ENCODE measurements around the gene KRT80. TPM values are rescaled to one million over a fixed set of nuclear protein-coding genes. Genes with fewer than 3 reads are reported as not detected.

Gene KRT80
- total RNA-seq, 2 donors from 2014 or later: 0.66 to 4.9 TPM

DNA sequence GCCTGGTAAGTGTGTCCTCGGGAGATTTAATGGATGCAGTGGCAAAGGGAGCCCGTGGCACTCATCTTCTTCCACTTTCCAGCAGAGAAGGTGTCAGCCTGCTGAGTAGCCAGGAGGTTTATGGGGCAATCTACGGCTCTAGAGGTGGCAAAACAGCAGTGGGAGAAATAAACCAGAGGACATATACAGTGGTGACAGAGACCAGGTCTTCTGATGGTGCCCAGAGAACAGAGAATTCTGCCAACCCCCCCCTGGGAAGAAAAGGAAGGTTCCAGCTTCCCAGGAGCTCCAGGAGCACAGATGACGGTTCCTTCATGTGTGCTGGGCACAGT lies 69.3 kb downstream of the KRT80 start:
- H3K4me1 ChIP-seq: no peaks in the 10 kb centered on the region
- no peaks in the 10 kb centered on the region for H3K36me3 ChIP-seq
- H3K27ac ChIP-seq: no peak overlapping the region
- H3K9ac ChIP-seq (ENCODE audit: low read depth in 2 of 2, low read length in 2 of 2): no peak overlapping the region
- intact Hi-C loops (cut with DNase I): loop anchor here (5.0 kb wide), 1 partner anchor 95 kb away; no protein-coding TSS in a partner anchor
- H3K27me3 ChIP-seq: no peaks in the 10 kb centered on the region
- TF ChIP-seq, protein P1, sequence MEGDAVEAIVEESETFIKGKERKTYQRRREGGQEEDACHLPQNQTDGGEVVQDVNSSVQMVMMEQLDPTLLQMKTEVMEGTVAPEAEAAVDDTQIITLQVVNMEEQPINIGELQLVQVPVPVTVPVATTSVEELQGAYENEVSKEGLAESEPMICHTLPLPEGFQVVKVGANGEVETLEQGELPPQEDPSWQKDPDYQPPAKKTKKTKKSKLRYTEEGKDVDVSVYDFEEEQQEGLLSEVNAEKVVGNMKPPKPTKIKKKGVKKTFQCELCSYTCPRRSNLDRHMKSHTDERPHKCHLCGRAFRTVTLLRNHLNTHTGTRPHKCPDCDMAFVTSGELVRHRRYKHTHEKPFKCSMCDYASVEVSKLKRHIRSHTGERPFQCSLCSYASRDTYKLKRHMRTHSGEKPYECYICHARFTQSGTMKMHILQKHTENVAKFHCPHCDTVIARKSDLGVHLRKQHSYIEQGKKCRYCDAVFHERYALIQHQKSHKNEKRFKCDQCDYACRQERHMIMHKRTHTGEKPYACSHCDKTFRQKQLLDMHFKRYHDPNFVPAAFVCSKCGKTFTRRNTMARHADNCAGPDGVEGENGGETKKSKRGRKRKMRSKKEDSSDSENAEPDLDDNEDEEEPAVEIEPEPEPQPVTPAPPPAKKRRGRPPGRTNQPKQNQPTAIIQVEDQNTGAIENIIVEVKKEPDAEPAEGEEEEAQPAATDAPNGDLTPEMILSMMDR (IDR thresholded peaks at IDR 0.05): no peak
- DNase-seq: no peak
- no peak overlapping the region for H3K4me3 ChIP-seq
- H3K9me3 ChIP-seq: no peaks in the 10 kb centered on the region

DNA sequence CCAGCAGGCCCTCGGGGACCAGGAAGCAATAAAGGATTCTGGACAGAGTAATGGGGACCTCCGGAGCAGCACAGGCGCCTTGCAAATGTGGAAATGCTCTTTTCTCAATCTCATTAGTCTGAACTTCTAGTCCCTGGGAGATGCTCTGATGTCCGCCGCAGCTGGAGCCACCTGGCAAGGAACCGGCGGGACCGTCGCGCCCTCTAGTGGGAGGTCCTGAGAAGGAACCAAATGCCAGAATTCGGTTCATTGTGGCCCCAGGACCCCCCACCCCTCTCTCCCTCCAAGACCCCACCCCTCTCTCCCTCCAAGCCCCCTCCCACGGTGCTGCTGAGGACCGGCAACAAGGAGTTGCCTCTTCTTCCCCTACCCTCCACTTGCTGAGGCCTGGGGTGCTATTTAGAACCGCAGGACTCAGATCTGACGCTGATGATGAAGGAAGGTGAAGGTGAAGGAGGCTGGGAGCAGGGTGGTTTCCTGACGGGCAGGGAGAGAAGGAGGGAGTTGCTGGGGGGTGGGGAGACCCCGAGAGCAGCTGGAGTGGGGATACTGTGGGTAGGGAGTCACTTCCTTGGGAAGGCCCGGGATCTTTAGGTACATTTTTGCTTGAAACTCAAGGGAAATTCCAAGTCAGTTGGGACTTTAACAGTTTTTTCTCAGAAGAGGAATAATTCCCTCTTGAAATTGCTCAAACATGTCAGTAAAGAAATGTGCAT lies 69.8 kb downstream of the KRT80 start:
- peak; percentile 67 for DNase-seq
- H3K4me1 ChIP-seq: no peaks in the 10 kb centered on the region
- TF ChIP-seq, protein P1 (IDR thresholded peaks at IDR 0.05): peak; percentile 71
- H3K4me3 ChIP-seq: no peak overlapping the region
- H3K9me3 ChIP-seq: no peaks in the 10 kb centered on the region
- H3K9ac ChIP-seq (ENCODE audit: low read depth in 2 of 2, low read length in 2 of 2): no peak overlapping the region
- H3K27ac ChIP-seq: no peak overlapping the region
- no peaks in the 10 kb centered on the region for H3K36me3 ChIP-seq
- intact Hi-C loops (cut with DNase I): loop anchor here (5.0 kb wide), 1 partner anchor 95 kb away; no protein-coding TSS in a partner anchor
- no peaks in the 10 kb centered on the region for H3K27me3 ChIP-seq

DNA sequence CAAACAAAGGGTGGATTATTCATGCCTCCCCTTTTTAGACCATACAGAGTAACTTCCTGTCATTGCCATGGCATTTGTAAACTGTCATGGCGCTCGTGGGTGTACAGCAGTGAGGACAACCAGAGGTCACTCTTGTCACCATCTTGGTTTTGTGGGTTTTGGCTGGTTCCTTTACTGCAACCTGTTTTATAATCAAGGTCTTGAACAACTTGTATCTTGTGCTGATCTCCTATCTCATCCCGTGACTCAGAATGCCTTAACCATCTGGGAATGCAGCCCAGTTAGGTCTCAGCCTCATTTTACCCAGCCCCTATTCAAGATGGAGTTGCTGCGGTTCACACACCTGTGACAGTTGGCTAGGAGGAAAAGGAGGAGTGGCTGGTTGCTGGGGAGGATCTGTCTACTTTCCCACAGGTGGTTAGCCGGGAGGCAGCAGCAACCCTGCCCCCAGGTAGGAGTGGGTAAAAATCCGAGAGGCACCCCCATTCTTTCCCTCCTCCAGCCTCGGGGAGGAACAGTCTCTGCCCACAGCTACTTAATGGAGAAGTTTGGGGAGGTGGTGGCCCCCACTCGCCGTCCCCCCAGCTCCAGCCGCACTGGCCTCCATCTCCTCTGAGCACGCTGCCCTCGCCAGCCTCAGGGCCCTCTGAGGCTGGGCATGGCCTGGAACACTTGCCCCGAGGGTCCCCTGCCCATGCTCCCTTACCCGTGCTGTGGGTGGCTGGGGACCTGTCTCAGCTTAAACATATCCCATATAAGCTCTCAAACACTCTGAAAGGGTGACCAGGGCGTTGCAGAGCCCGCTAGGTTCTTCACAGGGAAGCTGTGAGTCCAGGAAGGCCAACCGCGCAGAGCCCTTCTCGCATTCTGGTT lies 70.6 kb downstream of the KRT80 start:
- intact Hi-C loops (cut with DNase I): loop anchor here (5.0 kb wide), 1 partner anchor 94 kb away; no protein-coding TSS in a partner anchor
- TF ChIP-seq, protein P1 (IDR thresholded peaks at IDR 0.05): no peak
- no peak for DNase-seq

DNA sequence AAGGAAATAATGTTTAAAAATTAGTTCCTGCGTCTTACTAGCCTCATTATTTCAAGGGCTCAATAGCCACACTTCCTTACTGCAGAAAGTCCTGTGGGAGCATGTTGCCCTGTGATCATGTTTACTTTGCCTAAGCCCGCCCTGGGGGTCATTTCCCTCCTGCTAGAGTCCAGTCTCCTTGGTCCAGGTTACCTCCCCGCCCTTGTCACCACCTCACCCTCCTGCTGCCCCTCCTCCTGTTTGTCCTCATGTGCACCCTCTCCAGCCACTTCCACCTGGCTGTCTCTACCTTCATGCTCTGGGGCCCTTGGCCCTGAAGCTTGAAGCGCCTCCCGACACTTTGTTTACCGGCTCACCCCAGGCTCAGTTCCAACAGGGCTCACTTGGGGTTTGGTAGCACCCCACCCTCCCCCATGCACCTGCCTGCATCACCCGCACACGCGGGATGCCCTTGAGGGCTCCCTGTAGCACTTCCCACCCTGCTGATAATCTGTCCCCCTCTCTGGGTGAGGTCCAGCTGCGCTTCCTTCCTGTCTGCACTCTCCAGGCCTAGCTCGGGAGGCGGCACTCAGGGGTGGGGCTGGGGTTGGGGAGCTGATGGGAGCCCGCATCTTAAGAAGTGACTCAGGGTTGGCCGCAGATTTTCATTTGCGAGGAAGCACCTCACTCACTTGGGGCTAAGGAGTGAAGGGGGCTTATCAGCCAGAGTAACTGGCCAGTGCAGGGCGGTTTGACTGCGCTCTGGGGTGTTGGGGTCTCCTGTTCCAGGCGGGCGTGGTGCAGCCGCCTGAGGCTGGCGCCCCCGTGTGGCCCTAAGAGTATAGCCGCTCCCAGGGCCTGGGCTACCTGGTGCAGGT lies 72.2 kb downstream of the KRT80 start:
- no peaks in the 10 kb centered on the region for H3K36me3 ChIP-seq

More for the DNA sequence above, 70.6 kb downstream of the KRT80 start:
- Histone ChIP-seq H3K36me3 (no peaks in the 10 kb centered on the region), H3K4me1 (no peaks in the 10 kb centered on the region), H3K9me3 (no peaks in the 10 kb centered on the region), H3K27ac (no peak overlapping the region), H3K9ac (ENCODE audit: low read depth in 2 of 2, low read length in 2 of 2) (no peak overlapping the region), H3K27me3 (no peaks in the 10 kb centered on the region), H3K4me3 (no peak overlapping the region)

More for the DNA sequence above, 72.2 kb downstream of the KRT80 start:
- no peak overlapping the region for H3K4me3 ChIP-seq
- H3K27me3 ChIP-seq: no peaks in the 10 kb centered on the region
- DNase-seq: peak; percentile 63
- TF ChIP-seq, protein P1 (IDR thresholded peaks at IDR 0.05): peak; percentile 62
- intact Hi-C loops (cut with DNase I): loop anchor here (5.0 kb wide), 1 partner anchor 92 kb away; no protein-coding TSS in a partner anchor
- H3K9me3 ChIP-seq: no peaks in the 10 kb centered on the region
- H3K9ac ChIP-seq (ENCODE audit: low read depth in 2 of 2, low read length in 2 of 2): no peak overlapping the region
- H3K27ac ChIP-seq: no peak overlapping the region
- H3K4me1 ChIP-seq: no peaks in the 10 kb centered on the region

Other genes with a start within 250 kb of the KRT80 start
- gene ACVR1B, start 240.3 kb downstream of the KRT80 start, total RNA-seq: 10 to 100 TPM; 56.0 to 63.0 TPM
- gene TAMALIN, start 185.1 kb downstream of the KRT80 start, total RNA-seq: 10 to 100 TPM in 1 of 2 donors, 1 to 10 TPM in 1; 5.0 to 15.2 TPM
- 10 to 100 TPM; 51.1 to 52.0 TPM for gene NR4A1, start 140.6 kb downstream of the KRT80 start, total RNA-seq
- 10 to 100 TPM; 37.7 to 44.0 TPM for gene ATG101, start 122.0 kb downstream of the KRT80 start, total RNA-seq
- under 1 TPM; 0.30 to 0.58 TPM for gene SMIM41, start 112.3 kb downstream of the KRT80 start, total RNA-seq
- gene KRT7, start 41.2 kb upstream of the KRT80 start, total RNA-seq: 1 to 10 TPM; 2.1 to 4.0 TPM
- under 1 TPM in 1 of 2 donors, not detected in 1; 0.16 TPM for gene KRT86, start 82.6 kb upstream of the KRT80 start, total RNA-seq
- gene KRT81, start 99.5 kb upstream of the KRT80 start, total RNA-seq: under 1 TPM in 1 of 2 donors, not detected in 1; 0.77 TPM
- not detected for gene KRT83, start 129.4 kb upstream of the KRT80 start, total RNA-seq
- not detected for gene KRT85, start 175.5 kb upstream of the KRT80 start, total RNA-seq
- gene KRT84, start 193.6 kb upstream of the KRT80 start, total RNA-seq: not detected
- not detected for gene KRT82, start 214.3 kb upstream of the KRT80 start, total RNA-seq
- gene KRT75, start 242.4 kb upstream of the KRT80 start, total RNA-seq: under 1 TPM in 1 of 2 donors, not detected in 1; 0.10 TPM